Panc1 (cell line): ENCODE measurements around the gene RRP7A. TPM values are rescaled to one million over a fixed set of nuclear protein-coding genes. Genes with fewer than 3 reads are reported as not detected.
A peak's percentile ranks its signal among the peaks of the same experiment; 100 is the strongest.
"Not testable (repeated sequence)": the region's sequence is repeated elsewhere in the genome, so short reads cannot be mapped to it uniquely, and the experiment has no call there.

ENCODE experiments used
- ATAC-seq: fragments of 200-7000 bp; cut with Tn5 transposase; 2 replicates; pipeline ENCODE4 v1.9.1; 2020; ENCODE audit warnings: mild to moderate bottlenecking, moderate library complexity
- BruUV-seq: library from RNA; stranded (reverse); fragments of 400-500 nt; replicated peaks from 2 replicates; lab custom pipeline; 2021; lab: Mats Ljungman, UMichigan
- CTCF ChIA-PET: fragments of 300-600 bp; sonication (Branson Sonifier 250); formaldehyde crosslinking; loops from one replicate; lab custom pipeline; 2022; ENCODE audit warnings: antibody characterized with exemption; lab: Charles Lee
- POLR2A ChIA-PET: fragments of 300-600 bp; sonication (Branson Sonifier 250); formaldehyde crosslinking; loops from one replicate; lab custom pipeline; 2022; ENCODE audit warnings: antibody characterized with exemption; lab: Charles Lee
- DNase-seq: peaks from one replicate; pipeline ENCODE4 v3.0.0-alpha.2; 2010; ENCODE audit warnings: low read depth, low spot score
- H3K27ac ChIP-seq: 2 replicates; pipeline ENCODE4 v1.5.1; 2011; ENCODE audit warnings: mild to moderate bottlenecking, low read length, inconsistent platforms
- H3K27me3 ChIP-seq: fragments of 200-500 bp; sonication (Bioruptor generic); 2 replicates; pipeline ENCODE4 v1.6.0; 2014; ENCODE audit warnings: low read length, inconsistent platforms; ENCODE audit not compliant: control insufficient read depth, insufficient read depth
- H3K36me3 ChIP-seq: fragments of 200-500 bp; sonication (Bioruptor generic); 2 replicates; pipeline ENCODE4 v1.5.1; 2014; ENCODE audit warnings: inconsistent platforms, mild to moderate bottlenecking, low read length, moderate library complexity; ENCODE audit not compliant: control insufficient read depth, insufficient read depth
- H3K4me1 ChIP-seq: 2 replicates; pipeline ENCODE4 v1.5.1; 2011; ENCODE audit warnings: inconsistent platforms, mild to moderate bottlenecking, low read length, moderate library complexity; ENCODE audit not compliant: control insufficient read depth, insufficient read depth
- H3K4me3 ChIP-seq, 2 experiments: 2 replicates each; pipeline ENCODE4 v1.5.1; 2011 to 2012; ENCODE audit warnings: low read depth in 2 of 2, low read length in 2 of 2, mild to moderate bottlenecking in 2 of 2, inconsistent platforms in 1 of 2, moderate library complexity in 1 of 2
- H3K9me3 ChIP-seq: fragments of 200-500 bp; sonication (Bioruptor generic); 2 replicates; pipeline ENCODE4 v1.5.1; 2014; ENCODE audit warnings: low read depth, mild to moderate bottlenecking, inconsistent platforms, low read length, moderate library complexity; ENCODE audit not compliant: control insufficient read depth, insufficient read depth
- POLR2AphosphoS5 ChIP-seq: IDR thresholded peaks from 2 replicates; pipeline ENCODE4 v1.6.1; 2012; ENCODE audit warnings: mild to moderate bottlenecking, low read depth, low read length, moderate library complexity
- TCF7L2 ChIP-seq: IDR thresholded peaks from 2 replicates; pipeline ENCODE4 v1.6.1; 2011; ENCODE audit warnings: mild to moderate bottlenecking, low read depth, low read length, inconsistent platforms
- in situ Hi-C: cut with HindIII; loops from 2 replicates; pipeline ENCODE4 v1.10.0; 2016; ENCODE audit warnings: low sequenced_read_pairs, low pct_unique_long_range_greater_than_20kb
- intact Hi-C: fragments of 100-400 bp; cut with micrococcal nuclease; formaldehyde crosslinking; loops from one replicate; pipeline ENCODE4 v1.10.0; 2022; ENCODE audit not compliant: unreplicated experiment
- total RNA-seq: library from RNA; stranded (reverse); gene quantifications from one replicate; pipeline ENCODE4 v1.2.1, GENCODE V29; 2021; ENCODE audit not compliant: unreplicated experiment
- TF ChIP-seq, protein P1 (sequence below), 2 experiments: IDR thresholded peaks; 2 replicates each; pipeline ENCODE4 v1.6.1; 2011 to 2012; ENCODE audit warnings: low read depth in 2 of 2, control low read depth in 1 of 2, low read length in 1 of 2, mild to moderate bottlenecking in 1 of 2, moderate library complexity in 1 of 2; ENCODE audit not compliant: insufficient read depth in 1 of 2

RRP7A gene
- total RNA-seq, 1 experiment from 2014 or later: 29.8 TPM

GRCh38 chr22:42544686-42545085 lies 25.1 kb upstream of the RRP7A start:
- no peak overlapping the region for H3K27ac ChIP-seq
- H3K9me3 ChIP-seq: no peaks in the 10 kb centered on the region
- no peak for DNase-seq
- ChIA-PET CTCF (no interaction called here), POLR2A (no interaction called here)
- intact Hi-C loops (no loop called here), in situ Hi-C loops (no loop called here)
- H3K4me1 ChIP-seq: no peaks in the 10 kb centered on the region
- no peaks in the 10 kb centered on the region for H3K27me3 ChIP-seq
- ATAC-seq: no peak
- no peaks in the 10 kb centered on the region for H3K36me3 ChIP-seq
- TF ChIP-seq POLR2AphosphoS5 (no peak), TCF7L2 (no peak)
- TF ChIP-seq, protein P1, sequence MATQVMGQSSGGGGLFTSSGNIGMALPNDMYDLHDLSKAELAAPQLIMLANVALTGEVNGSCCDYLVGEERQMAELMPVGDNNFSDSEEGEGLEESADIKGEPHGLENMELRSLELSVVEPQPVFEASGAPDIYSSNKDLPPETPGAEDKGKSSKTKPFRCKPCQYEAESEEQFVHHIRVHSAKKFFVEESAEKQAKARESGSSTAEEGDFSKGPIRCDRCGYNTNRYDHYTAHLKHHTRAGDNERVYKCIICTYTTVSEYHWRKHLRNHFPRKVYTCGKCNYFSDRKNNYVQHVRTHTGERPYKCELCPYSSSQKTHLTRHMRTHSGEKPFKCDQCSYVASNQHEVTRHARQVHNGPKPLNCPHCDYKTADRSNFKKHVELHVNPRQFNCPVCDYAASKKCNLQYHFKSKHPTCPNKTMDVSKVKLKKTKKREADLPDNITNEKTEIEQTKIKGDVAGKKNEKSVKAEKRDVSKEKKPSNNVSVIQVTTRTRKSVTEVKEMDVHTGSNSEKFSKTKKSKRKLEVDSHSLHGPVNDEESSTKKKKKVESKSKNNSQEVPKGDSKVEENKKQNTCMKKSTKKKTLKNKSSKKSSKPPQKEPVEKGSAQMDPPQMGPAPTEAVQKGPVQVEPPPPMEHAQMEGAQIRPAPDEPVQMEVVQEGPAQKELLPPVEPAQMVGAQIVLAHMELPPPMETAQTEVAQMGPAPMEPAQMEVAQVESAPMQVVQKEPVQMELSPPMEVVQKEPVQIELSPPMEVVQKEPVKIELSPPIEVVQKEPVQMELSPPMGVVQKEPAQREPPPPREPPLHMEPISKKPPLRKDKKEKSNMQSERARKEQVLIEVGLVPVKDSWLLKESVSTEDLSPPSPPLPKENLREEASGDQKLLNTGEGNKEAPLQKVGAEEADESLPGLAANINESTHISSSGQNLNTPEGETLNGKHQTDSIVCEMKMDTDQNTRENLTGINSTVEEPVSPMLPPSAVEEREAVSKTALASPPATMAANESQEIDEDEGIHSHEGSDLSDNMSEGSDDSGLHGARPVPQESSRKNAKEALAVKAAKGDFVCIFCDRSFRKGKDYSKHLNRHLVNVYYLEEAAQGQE (IDR thresholded peaks at IDR 0.05; ENCODE audit: insufficient read depth in 1 of 2, low read depth in 2 of 2, low read length in 1 of 2): no peak
- H3K4me3 ChIP-seq: no peak overlapping the region
- BruUV-seq: no TSS peak

GRCh38 chr22:42539236-42539771 lies 19.7 kb upstream of the RRP7A start:
- CTCF ChIA-PET, intact Hi-C loops, ATAC-seq, H3K27me3 ChIP-seq, in situ Hi-C loops, POLR2A ChIA-PET, H3K36me3 ChIP-seq, H3K4me1 ChIP-seq, H3K4me3 ChIP-seq, H3K9me3 ChIP-seq, DNase-seq, BruUV-seq, H3K27ac ChIP-seq: not testable (repeated sequence)

DNA sequence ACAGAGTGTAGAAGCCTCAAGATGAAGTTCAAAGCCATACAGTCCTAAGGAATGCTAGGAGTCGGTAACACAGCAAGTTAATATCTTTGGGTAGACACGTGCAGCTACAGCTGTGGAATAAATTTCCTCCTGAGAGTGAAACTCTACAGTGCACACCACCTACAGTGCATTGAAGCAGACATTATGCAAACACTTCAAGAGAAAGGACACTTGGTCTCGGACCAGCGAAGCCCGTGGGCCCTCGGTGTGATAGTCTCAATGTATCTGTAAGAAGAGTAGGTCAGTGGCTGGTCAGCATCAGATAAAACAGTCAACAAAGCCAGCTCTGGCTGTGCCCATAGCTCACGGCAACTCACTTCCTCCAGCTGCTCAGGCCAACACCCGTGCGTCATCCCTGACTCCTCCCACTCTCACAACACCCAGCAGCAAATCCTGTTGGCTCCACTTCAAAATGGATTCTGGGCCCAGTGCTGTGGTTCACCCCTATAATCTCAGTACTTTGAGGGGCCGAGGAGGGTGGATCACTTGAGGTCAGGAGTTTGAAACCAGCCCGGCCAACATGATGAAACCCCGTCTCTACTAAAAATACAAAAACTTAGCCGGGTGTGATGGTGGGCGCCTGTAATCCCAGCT lies 17.7 kb upstream of the RRP7A start:
- H3K27ac ChIP-seq, H3K27me3 ChIP-seq, H3K9me3 ChIP-seq, CTCF ChIA-PET, H3K4me3 ChIP-seq, in situ Hi-C loops, H3K36me3 ChIP-seq, POLR2A ChIA-PET, H3K4me1 ChIP-seq, intact Hi-C loops, BruUV-seq, DNase-seq: not testable (repeated sequence)
- peak; percentile 74 for ATAC-seq

- in situ Hi-C loops, H3K27ac ChIP-seq, H3K4me1 ChIP-seq, H3K4me3 ChIP-seq, H3K36me3 ChIP-seq, DNase-seq, intact Hi-C loops, H3K9me3 ChIP-seq, H3K27me3 ChIP-seq, CTCF ChIA-PET, BruUV-seq, ATAC-seq, POLR2A ChIA-PET: not testable (repeated sequence)
Observed at GRCh38 chr22:42536634-42537033, 17.0 kb upstream of the RRP7A start.
